H1 (cell line): ENCODE data around the gene SLC52A3. TPM values are rescaled to one million over a fixed set of nuclear protein-coding genes. Genes with fewer than 3 reads are reported as not detected.

ENCODE experiments used
- CTCF ChIA-PET: fragments of 300-600 bp; sonication (Branson Sonifier 250); formaldehyde crosslinking; loops from one replicate; lab custom pipeline; 2021; ENCODE audit not compliant: partially characterized antibody; lab: Charles Lee
- POLR2A ChIA-PET: fragments of 300-600 bp; sonication (Branson Sonifier 250); formaldehyde crosslinking; loops from one replicate; lab custom pipeline; 2021; ENCODE audit warnings: inconsistent platforms; ENCODE audit not compliant: partially characterized antibody; lab: Charles Lee
- DNase-seq, 2 experiments: peaks; one replicate each; pipeline versions ENCODE4 v3.0.0 to v3.0.0-alpha.2; 2010 to 2022; ENCODE audit warnings: low spot score in 2 of 2, low read depth in 1 of 2, mixed read lengths in 1 of 2
- FAIRE-seq: peaks from 2 replicates; lab custom pipeline; 2011; peaks lifted over from hg19 to GRCh38; lab: Jason Lieb, UNC
- H2AFZ ChIP-seq: 2 replicates; pipeline ENCODE4 v1.8.1; 2012; ENCODE audit warnings: low read length, inconsistent platforms
- H2AK5ac ChIP-seq: 2 replicates; pipeline ENCODE4 v1.6.1; 2013; ENCODE audit warnings: low read depth, low read length
- H2BK120ac ChIP-seq: replicated peaks from 2 replicates; pipeline ENCODE3; 2013; ENCODE audit warnings: low read depth, low read length, inconsistent platforms
- H2BK12ac ChIP-seq: 2 replicates; pipeline ENCODE4 v1.6.1; 2013; ENCODE audit warnings: low read depth, low read length
- H2BK15ac ChIP-seq: 2 replicates; pipeline ENCODE4 v1.6.1; 2013; ENCODE audit warnings: low read length
- H2BK20ac ChIP-seq: 2 replicates; pipeline ENCODE4 v1.6.1; 2013; ENCODE audit warnings: low read length
- H2BK5ac ChIP-seq: 2 replicates; pipeline ENCODE4 v1.6.1; 2013; ENCODE audit warnings: low read depth, low read length
- H3K14ac ChIP-seq: 2 replicates; pipeline ENCODE4 v1.6.1; 2013; ENCODE audit warnings: inconsistent platforms; ENCODE audit not compliant: insufficient read length
- H3K18ac ChIP-seq: 2 replicates; pipeline ENCODE4 v1.6.1; 2013; ENCODE audit warnings: low read length; ENCODE audit errors: extremely low read depth
- H3K23ac ChIP-seq: 2 replicates; pipeline ENCODE4 v1.6.1; 2013; ENCODE audit warnings: inconsistent platforms; ENCODE audit not compliant: insufficient read length
- H3K23me2 ChIP-seq: 2 replicates; pipeline ENCODE4 v1.6.1; 2013; ENCODE audit warnings: low read depth, low read length
- H3K27ac ChIP-seq: 2 replicates; pipeline ENCODE4 v1.6.1; 2011; ENCODE audit warnings: low read depth, low read length, inconsistent platforms
- H3K27me3 ChIP-seq, 4 experiments: replicated peaks in 1 of 4; 1 replicate in 1 of 4; 2 replicates in 3 of 4; pipeline versions ENCODE4 v1.6.1 to v1.8.1; 2011 to 2013; ENCODE audit warnings: low read length in 3 of 4, mild to moderate bottlenecking in 3 of 4, inconsistent platforms in 2 of 4, mixed read lengths in 2 of 4, moderate library complexity in 1 of 4; ENCODE audit not compliant: control insufficient read depth in 3 of 4, insufficient read depth in 3 of 4; ENCODE audit errors: extremely low read depth in 1 of 4
- H3K36me3 ChIP-seq, 4 experiments: 2 replicates each; pipeline versions ENCODE4 v1.6.1 to v1.8.1; 2011 to 2013; ENCODE audit warnings: mild to moderate bottlenecking in 4 of 4, low read length in 3 of 4, moderate library complexity in 2 of 4, control low read depth in 1 of 4, inconsistent platforms in 1 of 4; ENCODE audit not compliant: insufficient read depth in 4 of 4, control insufficient read depth in 2 of 4
- H3K4ac ChIP-seq: replicated peaks from 2 replicates; pipeline ENCODE3; 2013; ENCODE audit warnings: low read length, low read depth, mixed read lengths, inconsistent platforms; ENCODE audit not compliant: insufficient read length
- H3K4me1 ChIP-seq, 4 experiments: replicated peaks in 1 of 4; 1 replicate in 1 of 4; 2 replicates in 3 of 4; pipeline versions ENCODE4 v1.6.1 to v1.8.1; 2011 to 2013; ENCODE audit warnings: low read length in 3 of 4, inconsistent platforms in 2 of 4, mixed read lengths in 1 of 4; ENCODE audit not compliant: insufficient read depth in 4 of 4, control insufficient read depth in 3 of 4
- H3K4me2 ChIP-seq, 2 experiments: 2 replicates each; pipeline versions ENCODE4 v1.6.1 to v1.8.1; 2011 to 2013; ENCODE audit warnings: low read depth in 2 of 2, low read length in 2 of 2, control low read depth in 1 of 2, inconsistent platforms in 1 of 2, mild to moderate bottlenecking in 1 of 2; ENCODE audit not compliant: insufficient read depth in 1 of 2
- H3K4me3 ChIP-seq, 4 experiments: fragments of 200-600, 300-600 bp in 1 of 4; sonication (generic), shearing (Covaris generic), sonication (Bioruptor Twin) in 1 of 4; 2 replicates each; pipeline versions ENCODE4 v1.5.1 to v1.8.1; 2011 to 2016; ENCODE audit warnings: low read length in 4 of 4, low read depth in 3 of 4, control low read depth in 2 of 4, inconsistent platforms in 2 of 4, mild to moderate bottlenecking in 2 of 4, mixed read lengths in 1 of 4, moderate library complexity in 1 of 4; ENCODE audit not compliant: insufficient read depth in 2 of 4; ENCODE audit errors: extremely low read depth in 1 of 4
- H3K56ac ChIP-seq: replicated peaks from 2 replicates; pipeline ENCODE3; 2013; ENCODE audit warnings: low read depth, mild to moderate bottlenecking, mixed read lengths, low read length, inconsistent platforms; ENCODE audit not compliant: insufficient read length
- H3K79me1 ChIP-seq: 2 replicates; pipeline ENCODE4 v1.6.1; 2013; ENCODE audit warnings: low read depth, low read length, control low read depth
- H3K79me2 ChIP-seq, 2 experiments: 2 replicates each; pipeline versions ENCODE4 v1.6.1 to v1.8.1; 2012 to 2013; ENCODE audit warnings: low read length in 2 of 2, mild to moderate bottlenecking in 2 of 2, inconsistent platforms in 1 of 2; ENCODE audit not compliant: insufficient read depth in 2 of 2, control insufficient read depth in 1 of 2
- H3K9ac ChIP-seq, 4 experiments: replicated peaks in 1 of 4; 1 replicate in 1 of 4; 2 replicates in 3 of 4; pipeline versions ENCODE4 v1.6.1 to v1.8.1; 2011 to 2013; ENCODE audit warnings: low read depth in 3 of 4, low read length in 3 of 4, control low read depth in 2 of 4, mild to moderate bottlenecking in 2 of 4, moderate library complexity in 2 of 4, inconsistent platforms in 1 of 4; ENCODE audit errors: extremely low read depth in 1 of 4
- H3K9me3 ChIP-seq, 2 experiments: 2 replicates each; pipeline versions ENCODE4 v1.6.1 to v1.8.1; 2012 to 2013; ENCODE audit warnings: mild to moderate bottlenecking in 2 of 2, moderate library complexity in 2 of 2, control low read depth in 1 of 2, inconsistent platforms in 1 of 2, low read depth in 1 of 2, low read length in 1 of 2, mixed read lengths in 1 of 2; ENCODE audit not compliant: insufficient read depth in 2 of 2
- H4K20me1 ChIP-seq, 2 experiments: replicated peaks in 1 of 2; 2 replicates each; pipeline versions ENCODE3 to v1.8.1; 2011 to 2013; ENCODE audit warnings: inconsistent platforms in 2 of 2, low read length in 2 of 2, mild to moderate bottlenecking in 1 of 2; ENCODE audit not compliant: insufficient read depth in 2 of 2, control insufficient read depth in 1 of 2
- H4K5ac ChIP-seq: 2 replicates; pipeline ENCODE4 v1.6.1; 2013; ENCODE audit warnings: low read length, low read depth, mixed read lengths, inconsistent platforms; ENCODE audit not compliant: insufficient read length
- H4K8ac ChIP-seq: 2 replicates; pipeline ENCODE4 v1.8.0; 2013; ENCODE audit warnings: mild to moderate bottlenecking, moderate library complexity, low read length, inconsistent platforms; ENCODE audit not compliant: insufficient read depth; ENCODE audit errors: extremely low read depth
- H4K91ac ChIP-seq: replicated peaks from 2 replicates; pipeline ENCODE3; 2013; ENCODE audit warnings: low read length, mixed read lengths, inconsistent platforms; ENCODE audit not compliant: insufficient read length
- CTBP2 ChIP-seq: IDR thresholded peaks from 2 replicates; pipeline ENCODE4 v1.7.0; 2011; ENCODE audit warnings: borderline replicate concordance, mild to moderate bottlenecking, moderate library complexity, mixed read lengths, low read length; ENCODE audit not compliant: insufficient read depth, insufficient read length
- E2F6 ChIP-seq: IDR thresholded peaks from 2 replicates; pipeline ENCODE4 v1.6.1; 2012; ENCODE audit warnings: inconsistent platforms
- EP300 ChIP-seq, 2 experiments: IDR thresholded peaks; 1 replicate in 1 of 2; 2 replicates in 1 of 2; pipeline ENCODE4 v1.6.1; 2011 to 2012; ENCODE audit warnings: low read depth in 2 of 2, low read length in 2 of 2, mild to moderate bottlenecking in 2 of 2, borderline replicate concordance in 1 of 2, inconsistent platforms in 1 of 2, moderate library complexity in 1 of 2
- FOSL1 ChIP-seq: IDR thresholded peaks from 2 replicates; pipeline ENCODE4 v1.6.1; 2011; ENCODE audit warnings: mild to moderate bottlenecking, low read depth, low read length, moderate library complexity; ENCODE audit not compliant: insufficient read depth
- KDM4A ChIP-seq: IDR thresholded peaks from one replicate; pipeline ENCODE4 v1.7.1; 2012; ENCODE audit warnings: low read depth, mild to moderate bottlenecking, moderate library complexity, low read length, inconsistent platforms; ENCODE audit not compliant: severe bottlenecking
- KDM5A ChIP-seq: fragments of 200-600 bp; IDR thresholded peaks from 2 replicates; pipeline ENCODE4 v1.7.1; 2012; ENCODE audit warnings: mild to moderate bottlenecking, low read length, inconsistent platforms, mixed read lengths
- MAFK ChIP-seq: IDR thresholded peaks from 2 replicates; pipeline ENCODE4 v1.6.1; 2012; ENCODE audit warnings: low read depth, mild to moderate bottlenecking, improper control_type of control experiment, low read length
- POLR2AphosphoS5 ChIP-seq: IDR thresholded peaks from 2 replicates; pipeline ENCODE4 v1.6.1; 2011; ENCODE audit warnings: low read depth, low read length
- RXRA ChIP-seq: IDR thresholded peaks from 2 replicates; pipeline ENCODE4 v1.6.1; 2011; ENCODE audit warnings: low read depth, mild to moderate bottlenecking, low read length, moderate library complexity; ENCODE audit not compliant: insufficient read depth
- SRF ChIP-seq: IDR thresholded peaks from 2 replicates; pipeline ENCODE4 v1.6.1; 2011; ENCODE audit warnings: mild to moderate bottlenecking, low read depth, low read length, moderate library complexity
- SUZ12 ChIP-seq: fragments of 200-600 bp; sonication (generic); IDR thresholded peaks from 2 replicates; pipeline ENCODE4 v1.6.1; 2012; ENCODE audit warnings: mild to moderate bottlenecking, inconsistent platforms, low read length, moderate library complexity, mixed read lengths
- TEAD4 ChIP-seq: IDR thresholded peaks from 2 replicates; pipeline ENCODE4 v1.6.1; 2012; ENCODE audit warnings: low read depth, low read length, inconsistent platforms, mixed read lengths
- WGBS, 2 experiments: shearing (Covaris generic) in 1 of 2; methylation state at CpG; one replicate each; pipeline versions ENCODE4 v1.1.6 to v1.1.7; 2013 to 2015; ENCODE audit warnings: low lambda C conversion rate in 2 of 2, mixed read lengths in 2 of 2, inconsistent platforms in 1 of 2, low coverage in 1 of 2, missing lambda C conversion rate in 1 of 2; ENCODE audit not compliant: insufficient replicate concordance in 2 of 2, insufficient coverage in 1 of 2, insufficient read length in 1 of 2; ENCODE audit errors: extremely low coverage in 1 of 2, missing lambda C conversion rate in 1 of 2; 5-methylcytosine and 5-hydroxymethylcytosine counted together
- polyA plus RNA-seq, 7 experiments: library from polyadenylated mRNA; depleted of rRNA in 3 of 7; stranded (reverse) in 5 of 7; unstranded in 2 of 7; fragments of >200 nt in 5 of 7; fragments of 200-250 nt in 2 of 7; gene quantifications; 1 replicate in 5 of 7; 2 replicates in 1 of 7; 4 replicates in 1 of 7; pipeline versions ENCODE4 v1.2.1 to v1.2.3, GENCODE V29; 2011 to 2013; ENCODE audit warnings: missing spikeins in 2 of 7, mixed read lengths in 2 of 7
- total RNA-seq: library from RNA; stranded (reverse); fragmentation: NEBNext Ultra II Directional; extraction: Animal tissue kit (Norgen Biotek cat#: 25700); gene quantifications from 2 replicates; pipeline ENCODE4 v1.2.1, GENCODE V29; 2021

SLC52A3 gene
- total and polyA plus RNA-seq, 2 of the 8 experiments (the other 6 are each of a cell fraction or from before 2014, with no cell fraction given) = 2.3 to 4.2 TPM

GRCh38 chr20:815914-816606 is 47.8 kb upstream of the SLC52A3 start:
- CTCF ChIA-PET = interaction anchor here (0.6 to 10.2 kb wide), 42 partner anchors 9 to 1193 kb away, joined by 3 to 153 read pairs (median 4); no protein-coding TSS in a partner anchor
- TF ChIP-seq EP300 (IDR thresholded peaks at IDR 0.05; ENCODE audit: borderline replicate concordance in 1 of 2, low read depth in 2 of 2, low read length in 2 of 2) (no peak), MAFK (no peak), SRF (no peak), CTBP2 (no peak), E2F6 (peak; percentile 42; the same call in 1 of the 2 replicates), TEAD4 (0 out of 2 replicates have a peak, but pooled peaks have one; percentile 37), POLR2AphosphoS5 (no peak), FOSL1 (no peak), RXRA (no peak), KDM4A (no peak), SUZ12 (no peak), KDM5A (no peak)

More at GRCh38 chr20:815914-816606, 47.8 kb upstream of the SLC52A3 start:
- H2BK12ac ChIP-seq = no peak overlapping the region
- POLR2A ChIA-PET = no interaction called here
- H3K36me3 ChIP-seq = no peaks in the 10 kb centered on the region
- H2BK120ac ChIP-seq = no peak overlapping the region
- no peak overlapping the region for H3K56ac ChIP-seq
- no peak overlapping the region for H2BK20ac ChIP-seq
- no peak overlapping the region for H2AK5ac ChIP-seq
- no peak overlapping the region for H3K14ac ChIP-seq
- no peak overlapping the region for H3K4ac ChIP-seq
- H2AFZ ChIP-seq = peak overlapping the region; percentile 12; the same call in 1 of the 2 replicates
- no peaks in the 10 kb centered on the region for H3K27me3 ChIP-seq
- no peak overlapping the region for H4K5ac ChIP-seq
- H4K91ac ChIP-seq = no peak overlapping the region
- WGBS, 2 experiments = 26% methylated on average over 13 of the region's 13 CpGs; no CpG with 5 or more reads in 1 of the 2 experiments
- H3K23ac ChIP-seq = no peak overlapping the region
- no peaks in the 10 kb centered on the region for H4K20me1 ChIP-seq
- FAIRE-seq (peak; percentile 95), DNase-seq (peak; percentile 41 to 82)
- H3K18ac ChIP-seq = no peak overlapping the region
- H3K9ac ChIP-seq = no peak overlapping the region
- H3K4me3 ChIP-seq = no peak overlapping the region
- no peaks in the 10 kb centered on the region for H3K23me2 ChIP-seq
- H3K4me1 ChIP-seq = no peaks in the 10 kb centered on the region; a peak in 2 of 7 replicates
- H3K27ac ChIP-seq = no peak overlapping the region
- H3K79me1 ChIP-seq = no peaks in the 10 kb centered on the region
- no peak overlapping the region for H2BK5ac ChIP-seq
- H3K79me2 ChIP-seq = no peaks in the 10 kb centered on the region
- peak overlapping the region in 1 of 2 experiments; percentile 32; a peak in 2 of 4 replicates for H3K4me2 ChIP-seq
- no peak overlapping the region for H4K8ac ChIP-seq
- no peak overlapping the region for H2BK15ac ChIP-seq
- H3K9me3 ChIP-seq = no peaks in the 10 kb centered on the region
